OCI-LY3 (cell line): ENCODE results near the gene TCTN2.

Experiments
- H2AFZ ChIP-seq: fragments of 200-600, 300-600 bp; shearing (Covaris generic); 2 replicates; pipeline ENCODE4 v1.6.0; 2014; ENCODE audit warnings: antibody characterized with exemption, low read depth, low read length
- H3K27ac ChIP-seq: fragments of 200-600, 300-600 bp; sonication (generic); 2 replicates; pipeline ENCODE4 v1.5.1; 2014; ENCODE audit warnings: mild to moderate bottlenecking, low read length, moderate library complexity, mixed read lengths
- H3K27me3 ChIP-seq: fragments of 200-600, 300-600 bp; sonication (generic); 2 replicates; pipeline ENCODE4 v1.6.1; 2014; ENCODE audit warnings: low read depth, low read length, mixed read lengths
- H3K36me3 ChIP-seq: fragments of 200-600, 300-600 bp; sonication (generic); replicated peaks from 2 replicates; pipeline ENCODE3; 2014; ENCODE audit warnings: low read depth, low read length, mixed read lengths
- H3K4me1 ChIP-seq: fragments of 300-600, 200-600 bp; sonication (generic); 2 replicates; pipeline ENCODE4 v1.6.1; 2014; ENCODE audit warnings: low read length, mixed read lengths
- H3K4me2 ChIP-seq: fragments of 200-600, 300-600 bp; sonication (generic); 2 replicates; pipeline ENCODE4 v1.6.1; 2014; ENCODE audit warnings: low read length, mixed read lengths
- H3K4me3 ChIP-seq: fragments of 300-600, 200-600 bp; sonication (generic); 2 replicates; pipeline ENCODE4 v1.5.1; 2014; ENCODE audit warnings: antibody characterized with exemption, mild to moderate bottlenecking, low read length, moderate library complexity
- H3K79me2 ChIP-seq: fragments of 300-600, 200-600 bp; shearing (Covaris generic); 2 replicates; pipeline ENCODE4 v1.6.1; 2014; ENCODE audit warnings: mild to moderate bottlenecking, low read length, mixed read lengths
- H3K9ac ChIP-seq: fragments of 300-600, 200-600 bp; shearing (Covaris generic); 2 replicates; pipeline ENCODE4 v1.6.0; 2014; ENCODE audit warnings: mild to moderate bottlenecking, low read length, moderate library complexity
- H3K9me3 ChIP-seq: fragments of 200-600, 300-600 bp; shearing (Covaris generic); 2 replicates; pipeline ENCODE4 v1.6.1; 2014; ENCODE audit warnings: low read length, mixed read lengths; ENCODE audit not compliant: insufficient read depth
- H4K20me1 ChIP-seq: fragments of 200-600, 300-600 bp; sonication (generic); 2 replicates; pipeline ENCODE4 v1.6.1; 2016; ENCODE audit warnings: low read length, mixed read lengths; ENCODE audit not compliant: insufficient read depth
- CTCF ChIP-seq: fragments of 200-600, 300-600 bp; sonication (generic); IDR thresholded peaks from 2 replicates; pipeline ENCODE4 v1.5.1; 2014; ENCODE audit warnings: antibody characterized with exemption, low read length, low read depth
- EZH2phosphoT487 ChIP-seq: fragments of 200-600 bp; shearing (Covaris generic); IDR thresholded peaks from 2 replicates; pipeline ENCODE4 v1.6.1; 2018; ENCODE audit warnings: antibody characterized with exemption, mixed run types, low read depth

TCTN2 gene

GRCh38 chr12:123657211-123657610 lies 13.7 kb upstream of the TCTN2 start:
- no peak overlapping the region for H3K27ac ChIP-seq
- H3K79me2 ChIP-seq, result no peaks in the 10 kb centered on the region
- TF ChIP-seq EZH2phosphoT487 (no peak), CTCF (0 out of 2 replicates have a peak, but pooled peaks have one; percentile 20)
- peaks cover 25% of the 10 kb centered on the region for H3K36me3 ChIP-seq
- no peaks in the 10 kb centered on the region for H3K9me3 ChIP-seq
- no peaks in the 10 kb centered on the region for H3K27me3 ChIP-seq
- H3K4me1 ChIP-seq, result peaks cover 31% of the 10 kb centered on the region
- H3K4me3 ChIP-seq, result no peak overlapping the region
- no peak overlapping the region for H3K4me2 ChIP-seq
- no peak overlapping the region for H2AFZ ChIP-seq
- no peak overlapping the region for H3K9ac ChIP-seq
- no peaks in the 10 kb centered on the region for H4K20me1 ChIP-seq

GRCh38 chr12:123659996-123660727 lies 10.8 kb upstream of the TCTN2 start:
- H3K9ac ChIP-seq, result no peak overlapping the region

GRCh38 chr12:123667771-123668170 lies 3.1 kb upstream of the TCTN2 start:
- H3K27ac ChIP-seq, result no peak overlapping the region
- peaks cover 8% of the 10 kb centered on the region; the same call in 1 of the 2 replicates for H3K4me1 ChIP-seq
- TF ChIP-seq CTCF (no peak), EZH2phosphoT487 (no peak)
- no peaks in the 10 kb centered on the region for H3K79me2 ChIP-seq
- H3K9ac ChIP-seq, result no peak overlapping the region
- H3K9me3 ChIP-seq, result no peaks in the 10 kb centered on the region
- H4K20me1 ChIP-seq, result no peaks in the 10 kb centered on the region
- no peak overlapping the region for H2AFZ ChIP-seq
- no peaks in the 10 kb centered on the region for H3K36me3 ChIP-seq
- no peaks in the 10 kb centered on the region for H3K27me3 ChIP-seq
- H3K4me3 ChIP-seq, result no peak overlapping the region
- H3K4me2 ChIP-seq, result no peak overlapping the region

More at GRCh38 chr12:123659996-123660727, 10.8 kb upstream of the TCTN2 start:
- H3K9me3 ChIP-seq, result no peaks in the 10 kb centered on the region
- H3K4me3 ChIP-seq, result no peak overlapping the region
- no peak overlapping the region for H3K27ac ChIP-seq
- no peaks in the 10 kb centered on the region for H3K79me2 ChIP-seq
- H3K4me1 ChIP-seq, result peaks cover 22% of the 10 kb centered on the region
- H3K27me3 ChIP-seq, result no peaks in the 10 kb centered on the region
- H3K36me3 ChIP-seq, result peaks cover 21% of the 10 kb centered on the region
- no peak overlapping the region for H3K4me2 ChIP-seq
- no peaks in the 10 kb centered on the region for H4K20me1 ChIP-seq
- TF ChIP-seq CTCF (no peak), EZH2phosphoT487 (no peak)
- no peak overlapping the region for H2AFZ ChIP-seq

- Histone ChIP-seq H3K9ac (no peak overlapping the region), H3K4me3 (peak overlapping the region; percentile 89; the same call in 1 of the 2 replicates), H2AFZ (no peak overlapping the region), H4K20me1 (no peaks in the 10 kb centered on the region), H3K36me3 (no peaks in the 10 kb centered on the region), H3K9me3 (no peaks in the 10 kb centered on the region), H3K27ac (no peak overlapping the region), H3K27me3 (no peaks in the 10 kb centered on the region), H3K79me2 (no peaks in the 10 kb centered on the region), H3K4me2 (peak overlapping the region; percentile 98), H3K4me1 (peaks cover 8% of the 10 kb centered on the region; the same call in 1 of the 2 replicates)
- no peak for TF ChIP-seq EZH2phosphoT487
Measured at GRCh38 chr12:123671876-123672275, 963 bp downstream of the TCTN2 start.
